NCI-H69 (cell line): ENCODE measurements around the gene NAALADL2.
"Not testable (repeated sequence)": the region's sequence is repeated elsewhere in the genome, so short reads cannot be mapped to it uniquely, and the experiment has no call there.

Experiments used
- DNase-seq: peaks from one replicate; lab custom pipeline; 2025; lab: John Stamatoyannopoulos, UW

NAALADL2 gene

GRCh38 chr3:175070946-175071345 is 211.8 kb downstream of the NAALADL2 start:
- peak; percentile 88 for DNase-seq

- peak; percentile 59 for DNase-seq
Observed at GRCh38 chr3:175073219-175073905, 214.2 kb downstream of the NAALADL2 start.

- DNase-seq = no peak
Observed at GRCh38 chr3:175075269-175075668, 216.1 kb downstream of the NAALADL2 start.

GRCh38 chr3:175077216-175077615 is 218.1 kb downstream of the NAALADL2 start:
- peak; percentile 92 for DNase-seq

GRCh38 chr3:175082631-175083030 is 223.5 kb downstream of the NAALADL2 start:
- peak; percentile 80 for DNase-seq

GRCh38 chr3:175087128-175087527 is 228.0 kb downstream of the NAALADL2 start:
- DNase-seq = not testable (repeated sequence)

- no peak for DNase-seq
Observed at GRCh38 chr3:175088766-175089380, 229.7 kb downstream of the NAALADL2 start.

GRCh38 chr3:175091426-175092114 is 232.4 kb downstream of the NAALADL2 start:
- DNase-seq = no peak

- peak; percentile 38 for DNase-seq
Observed at GRCh38 chr3:175093748-175094147, 234.6 kb downstream of the NAALADL2 start.

GRCh38 chr3:175094344-175094743 is 235.2 kb downstream of the NAALADL2 start:
- no peak for DNase-seq

GRCh38 chr3:175098644-175099043 is 239.5 kb downstream of the NAALADL2 start:
- DNase-seq = no peak

GRCh38 chr3:175102161-175102560 is 243.0 kb downstream of the NAALADL2 start:
- no peak for DNase-seq

- DNase-seq = no peak
Observed at GRCh38 chr3:175103298-175103697, 244.2 kb downstream of the NAALADL2 start.

- no peak for DNase-seq
Observed at GRCh38 chr3:175105066-175105465, 245.9 kb downstream of the NAALADL2 start.

- DNase-seq = peak; percentile 78
Observed at GRCh38 chr3:175107231-175107630, 248.1 kb downstream of the NAALADL2 start.

GRCh38 chr3:175107995-175108394 is 248.9 kb downstream of the NAALADL2 start:
- peak; percentile 26 for DNase-seq

GRCh38 chr3:175108613-175109151 is 249.5 kb downstream of the NAALADL2 start:
- no peak for DNase-seq

GRCh38 chr3:175111036-175111435 is 251.9 kb downstream of the NAALADL2 start:
- peak; percentile 41 for DNase-seq

- peak; percentile 87 for DNase-seq
Observed at GRCh38 chr3:175118382-175118941, 259.3 kb downstream of the NAALADL2 start.

- DNase-seq = peak; percentile 70
Observed at GRCh38 chr3:175121225-175121624, 262.1 kb downstream of the NAALADL2 start.

GRCh38 chr3:175127075-175127662 is 268.0 kb downstream of the NAALADL2 start:
- DNase-seq = peak; percentile 90

GRCh38 chr3:175129126-175129525 is 270.0 kb downstream of the NAALADL2 start:
- no peak for DNase-seq
